ENCODE results near the gene RND2. TPM values are rescaled to one million over a fixed set of nuclear protein-coding genes. Genes with fewer than 3 reads are reported as not detected.
A peak's percentile ranks its signal among the peaks of the same experiment; 100 is the strongest.

RND2 gene
- total and polyA plus RNA-seq, 2 of the 13 experiments (the other 11 are each of a cell fraction or from before 2014, with no cell fraction given) = 0.05 to 0.11 TPM

DNA sequence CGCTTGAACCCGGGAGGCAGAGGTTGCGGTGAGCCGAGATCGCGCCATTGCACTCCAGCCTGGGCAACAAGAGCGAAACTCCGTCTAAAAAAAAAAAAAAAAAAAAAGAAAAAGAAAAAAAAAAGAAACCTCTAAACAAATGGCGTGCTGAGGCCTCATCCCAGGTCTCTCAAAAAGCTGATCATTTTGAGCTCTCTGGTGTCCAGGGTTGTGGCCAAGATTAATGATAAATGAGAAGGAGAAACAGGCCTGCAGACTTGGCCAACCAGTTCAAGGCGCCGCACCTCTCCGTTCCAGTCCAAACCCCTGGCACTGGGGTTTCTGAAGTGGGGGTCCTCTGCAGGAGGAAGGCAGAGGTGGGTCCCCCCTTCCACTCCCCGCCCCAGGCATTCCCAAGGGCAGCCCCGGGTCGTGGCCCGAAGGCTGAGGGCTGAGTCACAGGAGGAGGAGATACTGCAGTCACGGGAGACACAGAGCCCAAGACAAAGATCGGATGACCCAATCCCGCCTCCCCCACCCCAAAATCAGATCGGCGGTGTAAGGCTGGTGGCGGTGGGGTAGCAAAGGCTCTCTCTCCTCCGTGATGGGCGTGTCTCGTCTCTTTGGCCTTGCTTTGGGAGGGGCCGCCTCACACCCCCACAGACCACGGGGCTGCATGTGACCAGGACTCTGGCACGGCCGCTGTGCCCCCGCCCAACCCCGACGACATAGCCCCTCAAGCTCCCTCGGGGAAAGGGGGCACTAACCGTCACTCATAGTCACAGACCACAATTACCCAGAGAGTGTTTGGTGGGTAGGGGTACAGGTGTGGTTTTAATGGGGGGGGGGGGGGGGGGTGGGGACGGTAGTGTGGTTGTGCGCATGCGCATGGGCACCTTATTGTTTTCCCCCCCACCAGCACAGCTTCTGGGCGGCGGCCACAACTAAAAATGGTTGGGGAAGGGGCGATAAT lies 4.0 kb upstream of the RND2 start (continued):
- TF ChIP-seq, protein P1, sequence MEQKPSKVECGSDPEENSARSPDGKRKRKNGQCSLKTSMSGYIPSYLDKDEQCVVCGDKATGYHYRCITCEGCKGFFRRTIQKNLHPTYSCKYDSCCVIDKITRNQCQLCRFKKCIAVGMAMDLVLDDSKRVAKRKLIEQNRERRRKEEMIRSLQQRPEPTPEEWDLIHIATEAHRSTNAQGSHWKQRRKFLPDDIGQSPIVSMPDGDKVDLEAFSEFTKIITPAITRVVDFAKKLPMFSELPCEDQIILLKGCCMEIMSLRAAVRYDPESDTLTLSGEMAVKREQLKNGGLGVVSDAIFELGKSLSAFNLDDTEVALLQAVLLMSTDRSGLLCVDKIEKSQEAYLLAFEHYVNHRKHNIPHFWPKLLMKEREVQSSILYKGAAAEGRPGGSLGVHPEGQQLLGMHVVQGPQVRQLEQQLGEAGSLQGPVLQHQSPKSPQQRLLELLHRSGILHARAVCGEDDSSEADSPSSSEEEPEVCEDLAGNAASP (CRISPR knock-in tag; IDR thresholded peaks at IDR 0.05; ENCODE audit: borderline replicate concordance) = peak; percentile 68
- TF ChIP-seq, protein P2, sequence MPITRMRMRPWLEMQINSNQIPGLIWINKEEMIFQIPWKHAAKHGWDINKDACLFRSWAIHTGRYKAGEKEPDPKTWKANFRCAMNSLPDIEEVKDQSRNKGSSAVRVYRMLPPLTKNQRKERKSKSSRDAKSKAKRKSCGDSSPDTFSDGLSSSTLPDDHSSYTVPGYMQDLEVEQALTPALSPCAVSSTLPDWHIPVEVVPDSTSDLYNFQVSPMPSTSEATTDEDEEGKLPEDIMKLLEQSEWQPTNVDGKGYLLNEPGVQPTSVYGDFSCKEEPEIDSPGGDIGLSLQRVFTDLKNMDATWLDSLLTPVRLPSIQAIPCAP (CRISPR knock-in tag; IDR thresholded peaks at IDR 0.05; ENCODE audit: low read depth) = no peak
- TF ChIP-seq RNF2 (conservative IDR thresholded peaks at IDR 0.05; ENCODE audit: low read depth) = no peak; the same call in 1 of the 2 replicates
- TF ChIP-seq TAF15 (IDR thresholded peaks at IDR 0.05; ENCODE audit: low read depth, low read length, poor library complexity, severe bottlenecking) = no peak
- peak; percentile 20; the same call in 1 of the 2 replicates for TF ChIP-seq IRF2 (CRISPR knock-in tag; IDR thresholded peaks at IDR 0.05)
- no peak for TF ChIP-seq ZNF160 (CRISPR knock-in tag; IDR thresholded peaks at IDR 0.05)
- TF ChIP-seq FOXK2 (IDR thresholded peaks at IDR 0.05) = no peak
- TF ChIP-seq NFRKB (IDR thresholded peaks at IDR 0.05) = no peak
- no peak for TF ChIP-seq RORA (CRISPR knock-in tag; IDR thresholded peaks at IDR 0.05)
- no peak for TF ChIP-seq FLYWCH1 (CRISPR knock-in tag; IDR thresholded peaks at IDR 0.05)
- no peak for TF ChIP-seq SMAD1 (CRISPR knock-in tag; IDR thresholded peaks at IDR 0.05; ENCODE audit: borderline replicate concordance, low read depth)
- peak; percentile 31; the same call in 1 of the 2 replicates for TF ChIP-seq PCBP1 (IDR thresholded peaks at IDR 0.05; ENCODE audit: borderline replicate concordance, low read depth, low read length)
- TF ChIP-seq ZNF501 (CRISPR knock-in tag; IDR thresholded peaks at IDR 0.05) = no peak
- TF ChIP-seq CENPX (CRISPR knock-in tag; IDR thresholded peaks at IDR 0.05) = no peak
- TF ChIP-seq ZFP82 (CRISPR knock-in tag; IDR thresholded peaks at IDR 0.05; ENCODE audit: borderline replicate concordance) = no peak
- TF ChIP-seq, protein P3, sequence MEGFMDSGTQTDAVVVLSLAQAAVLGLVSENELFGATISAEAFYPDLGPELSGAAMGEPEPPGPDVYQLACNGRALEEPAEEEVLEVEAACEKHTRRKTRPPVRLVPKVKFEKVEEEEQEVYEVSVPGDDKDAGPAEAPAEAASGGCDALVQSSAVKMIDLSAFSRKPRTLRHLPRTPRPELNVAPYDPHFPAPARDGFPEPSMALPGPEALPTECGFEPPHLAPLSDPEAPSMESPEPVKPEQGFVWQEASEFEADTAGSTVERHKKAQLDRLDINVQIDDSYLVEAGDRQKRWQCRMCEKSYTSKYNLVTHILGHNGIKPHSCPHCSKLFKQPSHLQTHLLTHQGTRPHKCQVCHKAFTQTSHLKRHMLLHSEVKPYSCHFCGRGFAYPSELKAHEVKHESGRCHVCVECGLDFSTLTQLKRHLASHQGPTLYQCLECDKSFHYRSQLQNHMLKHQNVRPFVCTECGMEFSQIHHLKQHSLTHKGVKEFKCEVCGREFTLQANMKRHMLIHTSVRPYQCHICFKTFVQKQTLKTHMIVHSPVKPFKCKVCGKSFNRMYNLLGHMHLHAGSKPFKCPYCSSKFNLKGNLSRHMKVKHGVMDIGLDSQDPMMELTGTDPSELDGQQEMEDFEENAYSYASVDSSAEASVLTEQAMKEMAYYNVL (CRISPR knock-in tag; IDR thresholded peaks at IDR 0.05; ENCODE audit: borderline replicate concordance) = 0 out of 2 replicates have a peak, but pooled peaks have one; percentile 47
- no peak for TF ChIP-seq EZH2 (conservative IDR thresholded peaks at IDR 0.05; ENCODE audit: low read depth, low read length)
- peak; percentile 74 for TF ChIP-seq TEAD3 (CRISPR knock-in tag; optimal IDR thresholded peaks at IDR 0.05; ENCODE audit: borderline replicate concordance)
- TF ChIP-seq, protein P4, sequence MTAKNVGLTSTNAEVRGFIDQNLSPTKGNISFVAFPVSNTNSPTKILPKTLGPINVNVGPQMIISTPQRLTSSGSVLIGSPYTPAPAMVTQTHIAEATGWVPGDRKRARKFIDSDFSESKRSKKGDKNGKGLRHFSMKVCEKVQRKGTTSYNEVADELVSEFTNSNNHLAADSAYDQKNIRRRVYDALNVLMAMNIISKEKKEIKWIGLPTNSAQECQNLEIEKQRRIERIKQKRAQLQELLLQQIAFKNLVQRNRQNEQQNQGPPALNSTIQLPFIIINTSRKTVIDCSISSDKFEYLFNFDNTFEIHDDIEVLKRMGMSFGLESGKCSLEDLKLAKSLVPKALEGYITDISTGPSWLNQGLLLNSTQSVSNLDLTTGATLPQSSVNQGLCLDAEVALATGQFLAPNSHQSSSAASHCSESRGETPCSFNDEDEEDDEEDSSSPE (CRISPR knock-in tag; IDR thresholded peaks at IDR 0.05) = peak; percentile 12; the same call in 1 of the 2 replicates
- peak; percentile 40; the same call in 1 of the 2 replicates for TF ChIP-seq SAP130 (CRISPR knock-in tag; IDR thresholded peaks at IDR 0.05; ENCODE audit: low read depth)
- TF ChIP-seq ZNF616 (CRISPR knock-in tag; IDR thresholded peaks at IDR 0.05; ENCODE audit: low read depth) = 0 out of 2 replicates have a peak, but pooled peaks have one; percentile 64
- peak; percentile 97 for TF ChIP-seq ZNF335 (CRISPR knock-in tag; IDR thresholded peaks at IDR 0.05)
- no peak for TF ChIP-seq NFYB (CRISPR knock-in tag; IDR thresholded peaks at IDR 0.05)
- 0 out of 2 replicates have a peak, but pooled peaks have one; percentile 26 for TF ChIP-seq SALL2 (CRISPR knock-in tag; IDR thresholded peaks at IDR 0.05)
- TF ChIP-seq PRPF4 (IDR thresholded peaks at IDR 0.05; ENCODE audit: low read depth, low read length, poor library complexity, severe bottlenecking) = no peak

Data from HepG2 (cell line).